PC-3 (cell line): ENCODE measurements around the gene ANG.

Experiments used
- EZH2 ChIP-seq: fragments of 300-600 bp; sonication (generic); IDR thresholded peaks from one replicate; pipeline ENCODE4 v1.6.1; 2017; ENCODE audit warnings: antibody characterized with exemption, mild to moderate bottlenecking, low read length; ENCODE audit not compliant: unreplicated experiment
- TF ChIP-seq, protein P1 (sequence below): fragments of 300-600 bp; sonication (generic); conservative IDR thresholded peaks from 2 replicates; pipeline ENCODE4 v1.5.1; 2017; ENCODE audit warnings: antibody characterized with exemption, low read depth, mild to moderate bottlenecking, low read length

DNA sequence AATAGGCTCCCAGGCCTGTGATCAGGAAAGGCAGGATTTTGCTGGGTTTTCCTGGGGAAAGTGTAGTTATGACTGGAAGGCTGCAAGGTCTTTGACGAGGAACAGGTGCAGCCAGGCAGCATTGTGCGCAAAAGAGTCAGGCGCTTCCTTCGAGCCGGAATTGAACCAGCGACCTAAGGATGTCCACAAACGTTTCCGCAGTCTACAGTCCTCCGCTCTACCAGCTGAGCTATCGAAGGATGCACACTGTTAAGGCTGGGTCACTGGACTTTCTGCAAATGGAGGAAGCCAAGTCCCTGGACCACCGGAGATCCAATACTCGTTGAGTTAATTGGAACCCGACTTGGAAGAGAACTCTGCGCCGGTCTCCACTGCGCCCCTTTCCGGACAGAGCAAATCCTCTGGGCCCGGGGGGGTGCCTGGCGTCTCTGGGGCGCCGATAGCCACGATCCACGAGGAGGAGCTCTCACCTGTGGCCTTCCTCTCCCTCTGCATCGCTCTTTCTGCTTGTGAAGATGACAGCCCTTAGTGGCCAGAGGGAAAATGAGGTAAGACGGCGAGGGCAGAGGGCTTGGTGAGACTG, 28.7 kb upstream of the ANG start:
- TF ChIP-seq, protein P1, sequence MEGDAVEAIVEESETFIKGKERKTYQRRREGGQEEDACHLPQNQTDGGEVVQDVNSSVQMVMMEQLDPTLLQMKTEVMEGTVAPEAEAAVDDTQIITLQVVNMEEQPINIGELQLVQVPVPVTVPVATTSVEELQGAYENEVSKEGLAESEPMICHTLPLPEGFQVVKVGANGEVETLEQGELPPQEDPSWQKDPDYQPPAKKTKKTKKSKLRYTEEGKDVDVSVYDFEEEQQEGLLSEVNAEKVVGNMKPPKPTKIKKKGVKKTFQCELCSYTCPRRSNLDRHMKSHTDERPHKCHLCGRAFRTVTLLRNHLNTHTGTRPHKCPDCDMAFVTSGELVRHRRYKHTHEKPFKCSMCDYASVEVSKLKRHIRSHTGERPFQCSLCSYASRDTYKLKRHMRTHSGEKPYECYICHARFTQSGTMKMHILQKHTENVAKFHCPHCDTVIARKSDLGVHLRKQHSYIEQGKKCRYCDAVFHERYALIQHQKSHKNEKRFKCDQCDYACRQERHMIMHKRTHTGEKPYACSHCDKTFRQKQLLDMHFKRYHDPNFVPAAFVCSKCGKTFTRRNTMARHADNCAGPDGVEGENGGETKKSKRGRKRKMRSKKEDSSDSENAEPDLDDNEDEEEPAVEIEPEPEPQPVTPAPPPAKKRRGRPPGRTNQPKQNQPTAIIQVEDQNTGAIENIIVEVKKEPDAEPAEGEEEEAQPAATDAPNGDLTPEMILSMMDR: no peak
- TF ChIP-seq EZH2: no peak
